ENCODE measurements around the gene SPINT2. TPM values are rescaled to one million over a fixed set of nuclear protein-coding genes. Genes with fewer than 3 reads are reported as not detected.

SPINT2 gene
- total RNA-seq, 1 experiment from 2014 or later, result not detected

DNA sequence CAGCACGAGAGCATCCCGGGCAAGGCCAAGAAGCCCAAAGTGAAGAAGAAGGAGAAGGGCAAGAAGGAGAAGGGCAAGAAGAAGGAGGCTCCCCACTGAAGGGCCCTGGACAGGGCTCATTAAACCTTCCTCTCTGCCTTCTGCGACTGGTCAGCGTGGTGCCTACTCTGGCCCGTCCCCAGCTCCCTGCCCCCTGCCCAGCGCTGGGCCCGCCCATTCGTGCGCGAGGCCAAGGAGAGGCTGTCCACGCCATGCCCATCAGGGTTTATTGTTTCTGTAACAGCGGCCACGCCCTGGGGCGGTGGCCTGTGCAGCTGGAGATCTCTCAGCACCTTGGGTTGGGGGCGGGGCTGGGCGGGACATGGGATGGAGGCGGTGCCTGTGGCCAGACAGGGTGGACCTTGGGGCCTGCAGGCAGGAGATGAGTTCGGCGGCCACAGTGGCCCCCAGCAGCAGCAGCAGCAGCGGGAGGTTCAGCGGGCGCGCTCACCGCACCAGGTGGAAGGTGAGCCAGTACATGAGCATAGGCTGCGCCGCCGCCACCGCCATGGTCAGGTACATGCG lies 40.6 kb downstream of the SPINT2 start:
- no peaks in the 10 kb centered on the region for H3K36me3 ChIP-seq (ENCODE audit: insufficient read depth, low read length, poor library complexity, severe bottlenecking)
- TF ChIP-seq EZH2 (IDR thresholded peaks at IDR 0.05; ENCODE audit: borderline replicate concordance, low read depth, low read length, poor library complexity, severe bottlenecking), result no peak
- TF ChIP-seq, protein P1, sequence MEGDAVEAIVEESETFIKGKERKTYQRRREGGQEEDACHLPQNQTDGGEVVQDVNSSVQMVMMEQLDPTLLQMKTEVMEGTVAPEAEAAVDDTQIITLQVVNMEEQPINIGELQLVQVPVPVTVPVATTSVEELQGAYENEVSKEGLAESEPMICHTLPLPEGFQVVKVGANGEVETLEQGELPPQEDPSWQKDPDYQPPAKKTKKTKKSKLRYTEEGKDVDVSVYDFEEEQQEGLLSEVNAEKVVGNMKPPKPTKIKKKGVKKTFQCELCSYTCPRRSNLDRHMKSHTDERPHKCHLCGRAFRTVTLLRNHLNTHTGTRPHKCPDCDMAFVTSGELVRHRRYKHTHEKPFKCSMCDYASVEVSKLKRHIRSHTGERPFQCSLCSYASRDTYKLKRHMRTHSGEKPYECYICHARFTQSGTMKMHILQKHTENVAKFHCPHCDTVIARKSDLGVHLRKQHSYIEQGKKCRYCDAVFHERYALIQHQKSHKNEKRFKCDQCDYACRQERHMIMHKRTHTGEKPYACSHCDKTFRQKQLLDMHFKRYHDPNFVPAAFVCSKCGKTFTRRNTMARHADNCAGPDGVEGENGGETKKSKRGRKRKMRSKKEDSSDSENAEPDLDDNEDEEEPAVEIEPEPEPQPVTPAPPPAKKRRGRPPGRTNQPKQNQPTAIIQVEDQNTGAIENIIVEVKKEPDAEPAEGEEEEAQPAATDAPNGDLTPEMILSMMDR (conservative IDR thresholded peaks at IDR 0.05; ENCODE audit: low read depth, low read length), result no peak
- H3K4me1 ChIP-seq (ENCODE audit: insufficient read depth, low read length, poor library complexity, severe bottlenecking), result no peaks in the 10 kb centered on the region
- H3K4me3 ChIP-seq (ENCODE audit: low read depth, low read length, poor library complexity, severe bottlenecking), result no peak overlapping the region
- BruUV-seq (replicated peaks), result no TSS peak
- ChIA-PET POLR2A (ENCODE audit: low non-redundant PET) (no interaction called here), CTCF (no interaction called here)
- no peaks in the 10 kb centered on the region for H3K9me3 ChIP-seq (ENCODE audit: low read depth, low read length, poor library complexity, severe bottlenecking)
- intact Hi-C loops (cut with micrococcal nuclease; ENCODE audit: unreplicated experiment), result no loop called here
- no peak overlapping the region for H3K27ac ChIP-seq (ENCODE audit: low read depth, low read length, poor library complexity, severe bottlenecking)
- H3K27me3 ChIP-seq (replicated peaks; ENCODE audit: insufficient read depth, low read depth, low read length, poor library complexity), result no peaks in the 10 kb centered on the region
- no peak for DNase-seq (ENCODE audit: low spot score)

GRCh38 chr19:38306236-38306635 lies 41.9 kb downstream of the SPINT2 start:
- CTCF ChIA-PET, result no interaction called here
- Histone ChIP-seq H3K4me3 (ENCODE audit: low read depth, low read length, poor library complexity, severe bottlenecking) (no peak overlapping the region), H3K27me3 (replicated peaks; ENCODE audit: insufficient read depth, low read depth, low read length, poor library complexity) (no peaks in the 10 kb centered on the region), H3K9me3 (ENCODE audit: low read depth, low read length, poor library complexity, severe bottlenecking) (no peaks in the 10 kb centered on the region), H3K36me3 (ENCODE audit: insufficient read depth, low read length, poor library complexity, severe bottlenecking) (no peaks in the 10 kb centered on the region), H3K27ac (ENCODE audit: low read depth, low read length, poor library complexity, severe bottlenecking) (no peak overlapping the region), H3K4me1 (ENCODE audit: insufficient read depth, low read length, poor library complexity, severe bottlenecking) (no peaks in the 10 kb centered on the region)
- TF ChIP-seq, protein P1 (conservative IDR thresholded peaks at IDR 0.05; ENCODE audit: low read depth, low read length), result no peak
- TF ChIP-seq EZH2 (IDR thresholded peaks at IDR 0.05; ENCODE audit: borderline replicate concordance, low read depth, low read length, poor library complexity, severe bottlenecking), result no peak
- intact Hi-C loops (cut with micrococcal nuclease; ENCODE audit: unreplicated experiment), result no loop called here
- DNase-seq (ENCODE audit: low spot score), result no peak
- no TSS peak for BruUV-seq (replicated peaks)
- POLR2A ChIA-PET (ENCODE audit: low non-redundant PET), result no interaction called here

GRCh38 chr19:38307076-38307475 lies 42.7 kb downstream of the SPINT2 start:
- no peak for TF ChIP-seq EZH2 (IDR thresholded peaks at IDR 0.05; ENCODE audit: borderline replicate concordance, low read depth, low read length, poor library complexity, severe bottlenecking)
- TF ChIP-seq, protein P1 (conservative IDR thresholded peaks at IDR 0.05; ENCODE audit: low read depth, low read length), result no peak
- Histone ChIP-seq H3K27ac (ENCODE audit: low read depth, low read length, poor library complexity, severe bottlenecking) (no peak overlapping the region), H3K36me3 (ENCODE audit: insufficient read depth, low read length, poor library complexity, severe bottlenecking) (no peaks in the 10 kb centered on the region), H3K4me3 (ENCODE audit: low read depth, low read length, poor library complexity, severe bottlenecking) (no peak overlapping the region), H3K4me1 (ENCODE audit: insufficient read depth, low read length, poor library complexity, severe bottlenecking) (no peaks in the 10 kb centered on the region), H3K9me3 (ENCODE audit: low read depth, low read length, poor library complexity, severe bottlenecking) (no peaks in the 10 kb centered on the region), H3K27me3 (replicated peaks; ENCODE audit: insufficient read depth, low read depth, low read length, poor library complexity) (no peaks in the 10 kb centered on the region)
- POLR2A ChIA-PET (ENCODE audit: low non-redundant PET), result no interaction called here
- CTCF ChIA-PET, result no interaction called here
- intact Hi-C loops (cut with micrococcal nuclease; ENCODE audit: unreplicated experiment), result no loop called here
- no peak for DNase-seq (ENCODE audit: low spot score)
- BruUV-seq (replicated peaks), result no TSS peak

All from A673 (cell line).